Pancreas (tissue), 10 donors: ENCODE results near the gene HSP90AB1. TPM values are rescaled to one million over a fixed set of nuclear protein-coding genes. Genes with fewer than 3 reads are reported as not detected.

Source experiments
- ATAC-seq, 4 donors: fragments of 200-7000 bp; cut with Tn5 transposase; one replicate each; pipeline versions ENCODE4 v1.8.0 to v1.9.1; 2020; ENCODE audit warnings: mild to moderate bottlenecking in 4 of 4, moderate library complexity in 4 of 4
- DNase-seq, 6 donors: peaks; one replicate each; pipeline ENCODE4 v3.0.0-alpha.2; 2020
- FAIRE-seq: peaks from 2 replicates; lab custom pipeline; 2012; peaks lifted over from hg19 to GRCh38; lab: Jason Lieb, UNC
- H3K27ac ChIP-seq, 4 donors: fragments of 200-600 bp; sonication (generic); 1 replicate in 3 of 4; 2 replicates in 1 of 4; pipeline versions ENCODE4 v1.5.0 to v1.8.0; 2020
- H3K27me3 ChIP-seq, 4 donors: fragments of 200-600 bp; one replicate each; pipeline ENCODE4 v1.8.0; 2021
- H3K36me3 ChIP-seq, 3 donors: fragments of 200-600 bp; sonication (generic) in 1 of 3; one replicate each; pipeline versions ENCODE4 v1.5.0 to v1.8.0; 2020 to 2021
- H3K4me1 ChIP-seq, 3 donors: fragments of 200-600 bp; one replicate each; pipeline ENCODE4 v1.8.0; 2021
- H3K4me3 ChIP-seq, 4 donors: fragments of 200-600 bp; sonication (generic) in 2 of 4; one replicate each; pipeline versions ENCODE4 v1.5.0 to v1.8.0; 2020 to 2021
- H3K9me3 ChIP-seq, 4 donors: fragments of 200-600 bp; one replicate each; pipeline ENCODE4 v1.8.0; 2021
- CTCF ChIP-seq, 4 donors: fragments of 200-600 bp; sonication (generic) in 3 of 4; IDR thresholded peaks; one replicate each; pipeline versions ENCODE4 v1.5.0 to v1.8.0; 2021; ENCODE audit warnings: antibody characterized with exemption in 4 of 4
- WGBS, 2 donors: extraction: QIAGEN DNeasy Blood & Tissue Kit; methylation state at CpG; one replicate each; pipeline ENCODE4 v1.1.7; 2013; 5-methylcytosine and 5-hydroxymethylcytosine counted together
- intact Hi-C, 3 donors: fragments of 100-400 bp; cut with DNase I; formaldehyde crosslinking; loops; one replicate each; pipeline versions ENCODE4 v1.11.1 to v1.14.2; 2022
- polyA plus RNA-seq, 2 donors: library from polyadenylated mRNA; stranded (reverse); fragments of 200-250 nt; gene quantifications; one replicate each; pipeline ENCODE4 v1.2.3, GENCODE V29; 2013
- total RNA-seq, 6 donors: library from RNA; stranded (reverse); fragmentation: NEBNext Ultra II Directional in 4 of 6; extraction: Animal tissue kit (Norgen Biotek cat#: 25700) in 4 of 6; gene quantifications; one replicate each; pipeline versions ENCODE4 v1.2.1 to v1.2.4, GENCODE V29; 2021 to 2023
- donor health status: healthy with polysubstance abuse.
- donor health status: DM: no; HTN: no; CAD: no; lungs with moderate emphysema.
- donor health status: DM: no; HTN: no; CAD: no.
- donor health status: control.
- donor health status: control.
- donor health status: Bipolar disorder and iron deficiency.
- donor health status: DM: yes; HTN: yes; CAD: no.
- donor health status: DM: no; HTN: no; CAD: no.
- donor health status: DM: no; HTN: no; CAD: no.
- donor health status: DM: yes; HTN: yes; CAD: no.

HSP90AB1 gene
- total and polyA plus RNA-seq, 8 donors: 145 to 577 (median 434) TPM

GRCh38 chr6:44258921-44259320 lies 12.0 kb downstream of the HSP90AB1 start:
- intact Hi-C loops: no loop called here

GRCh38 chr6:44260011-44260410 lies 13.1 kb downstream of the HSP90AB1 start:
- Histone ChIP-seq H3K9me3 (no peaks in the 10 kb centered on the region), H3K4me3 (no peak overlapping the region), H3K36me3 (peaks cover 0 to 3% (median under 1%) of the 10 kb centered on the region in 3 donors), H3K27ac (no peak overlapping the region), H3K27me3 (no peaks in the 10 kb centered on the region), H3K4me1 (peaks cover 0 to 28% (median 4%) of the 10 kb centered on the region in 3 donors)
- intact Hi-C loops: no loop called here
- DNase-seq (no peak), FAIRE-seq (no peak), ATAC-seq (no peak)
- no peak for TF ChIP-seq CTCF (IDR thresholded peaks at IDR 0.05)
- WGBS, 2 donors: 88 to 93% methylated on average over 8 of the region's 8 CpGs

More at GRCh38 chr6:44258921-44259320, 12.0 kb downstream of the HSP90AB1 start:
- Histone ChIP-seq H3K27ac (no peak overlapping the region), H3K4me1 (peaks cover 0 to 26% (median 0%) of the 10 kb centered on the region in 3 donors), H3K9me3 (no peaks in the 10 kb centered on the region), H3K27me3 (no peaks in the 10 kb centered on the region), H3K36me3 (peaks cover 0 to 11% (median 5%) of the 10 kb centered on the region in 3 donors), H3K4me3 (no peak overlapping the region)
- no peak for TF ChIP-seq CTCF (IDR thresholded peaks at IDR 0.05)
- ATAC-seq (no peak), FAIRE-seq (no peak), DNase-seq (no peak)
- 85 to 94% methylated on average over 3 of the region's 3 CpGs for WGBS, 2 donors

- no peak for FAIRE-seq
These were observed 13.8 kb downstream of the HSP90AB1 start for GRCh38 chr6:44260451-44261297.

GRCh38 chr6:44261581-44261980 lies 14.7 kb downstream of the HSP90AB1 start:
- H3K4me3 ChIP-seq: no peak overlapping the region
- TF ChIP-seq CTCF (IDR thresholded peaks at IDR 0.05): no peak
- intact Hi-C loops: no loop called here
- H3K4me1 ChIP-seq: peaks cover 0 to 24% (median 4%) of the 10 kb centered on the region in 3 donors
- peaks cover 0 to 3% (median 0%) of the 10 kb centered on the region in 3 donors for H3K36me3 ChIP-seq
- no peaks in the 10 kb centered on the region for H3K27me3 ChIP-seq
- ATAC-seq (no peak), DNase-seq (peak in 1 of 6 donors; percentile 17), FAIRE-seq (no peak)
- H3K27ac ChIP-seq: no peak overlapping the region
- WGBS, 2 donors: 86 to 94% methylated on average over 8 of the region's 8 CpGs
- H3K9me3 ChIP-seq: no peaks in the 10 kb centered on the region

More at GRCh38 chr6:44260451-44261297, 13.8 kb downstream of the HSP90AB1 start:
- H3K4me1 ChIP-seq: peaks cover 0 to 28% (median 4%) of the 10 kb centered on the region in 3 donors
- ATAC-seq: no peak
- peaks cover 0 to 3% (median 0%) of the 10 kb centered on the region in 3 donors for H3K36me3 ChIP-seq
- TF ChIP-seq CTCF (IDR thresholded peaks at IDR 0.05): no peak
- H3K27ac ChIP-seq: no peak overlapping the region
- 86 to 87% methylated on average over 6 of the region's 6 CpGs for WGBS, 2 donors
- H3K4me3 ChIP-seq: no peak overlapping the region
- DNase-seq: no peak
- intact Hi-C loops: no loop called here
- H3K9me3 ChIP-seq: no peaks in the 10 kb centered on the region
- H3K27me3 ChIP-seq: no peaks in the 10 kb centered on the region
